ENCODE data around the gene TLX2. TPM values are rescaled to one million over a fixed set of nuclear protein-coding genes. Genes with fewer than 3 reads are reported as not detected.

TLX2 gene
- total RNA-seq, 4 donors from 2014 or later, result not detected

DNA sequence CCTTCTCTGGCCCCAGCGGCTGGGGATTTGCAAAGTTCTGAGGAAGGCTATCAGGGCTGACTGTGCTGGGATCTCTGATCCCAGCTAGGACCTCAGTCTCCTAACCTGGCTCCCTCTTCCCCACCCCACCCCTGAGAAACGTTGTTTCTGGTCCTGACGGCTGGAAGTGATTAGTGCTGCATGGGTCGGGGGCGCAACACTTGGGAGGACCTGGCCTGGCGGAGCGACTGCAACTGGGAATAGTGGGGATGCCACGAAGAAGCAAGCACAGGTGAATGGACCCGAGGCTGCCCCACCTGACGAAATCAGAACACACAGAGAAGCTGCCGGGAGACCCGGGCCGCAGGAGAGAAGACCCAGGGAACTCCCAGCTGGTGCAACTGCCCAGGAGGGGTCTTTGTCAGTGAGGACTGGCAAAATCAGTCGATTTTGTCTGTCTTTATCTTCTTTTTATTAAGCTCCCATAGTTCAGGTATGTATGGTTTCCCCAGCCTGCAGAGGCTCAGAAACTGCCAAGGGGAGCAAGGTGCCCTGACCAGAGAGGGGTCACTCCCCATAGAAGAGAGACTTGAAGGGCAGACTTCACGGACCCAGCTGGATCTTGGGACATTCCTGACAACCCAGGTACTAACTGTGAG, 14.2 kb upstream of the TLX2 start:
- intact Hi-C loops (cut with DNase I; ENCODE audit: low total_unique reads), result no loop called here
- TF ChIP-seq, protein P1, sequence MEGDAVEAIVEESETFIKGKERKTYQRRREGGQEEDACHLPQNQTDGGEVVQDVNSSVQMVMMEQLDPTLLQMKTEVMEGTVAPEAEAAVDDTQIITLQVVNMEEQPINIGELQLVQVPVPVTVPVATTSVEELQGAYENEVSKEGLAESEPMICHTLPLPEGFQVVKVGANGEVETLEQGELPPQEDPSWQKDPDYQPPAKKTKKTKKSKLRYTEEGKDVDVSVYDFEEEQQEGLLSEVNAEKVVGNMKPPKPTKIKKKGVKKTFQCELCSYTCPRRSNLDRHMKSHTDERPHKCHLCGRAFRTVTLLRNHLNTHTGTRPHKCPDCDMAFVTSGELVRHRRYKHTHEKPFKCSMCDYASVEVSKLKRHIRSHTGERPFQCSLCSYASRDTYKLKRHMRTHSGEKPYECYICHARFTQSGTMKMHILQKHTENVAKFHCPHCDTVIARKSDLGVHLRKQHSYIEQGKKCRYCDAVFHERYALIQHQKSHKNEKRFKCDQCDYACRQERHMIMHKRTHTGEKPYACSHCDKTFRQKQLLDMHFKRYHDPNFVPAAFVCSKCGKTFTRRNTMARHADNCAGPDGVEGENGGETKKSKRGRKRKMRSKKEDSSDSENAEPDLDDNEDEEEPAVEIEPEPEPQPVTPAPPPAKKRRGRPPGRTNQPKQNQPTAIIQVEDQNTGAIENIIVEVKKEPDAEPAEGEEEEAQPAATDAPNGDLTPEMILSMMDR (IDR thresholded peaks at IDR 0.05), result no peak
- no peak for TF ChIP-seq POLR2A (IDR thresholded peaks at IDR 0.05)
- DNase-seq (ENCODE audit: low spot score in 2 of 2), result no peak
- no peak overlapping the region for H3K4me3 ChIP-seq (ENCODE audit: low read depth, poor library complexity, severe bottlenecking)
- WGBS, 2 donors, result 72 to 76% methylated on average over 15 of the region's 15 CpGs

DNA sequence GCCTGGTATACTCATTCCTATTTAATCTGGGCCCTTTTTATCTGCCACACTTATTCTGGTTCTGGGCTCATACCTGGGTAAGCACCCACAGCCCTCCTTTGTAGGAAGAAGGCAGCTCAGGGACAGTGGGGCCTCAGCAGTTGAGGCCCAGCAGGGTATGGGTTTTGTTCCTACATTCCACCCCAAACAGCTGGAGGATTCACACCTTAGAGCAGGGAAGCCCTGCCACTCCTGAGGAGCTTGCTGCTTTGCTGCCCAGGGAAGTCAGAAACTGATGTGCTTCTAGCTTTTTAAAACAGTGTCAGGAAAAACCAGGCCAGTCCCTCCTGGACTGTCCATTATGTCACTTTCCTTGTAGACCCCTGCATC, 13.7 kb upstream of the TLX2 start:
- no peak overlapping the region for H3K4me3 ChIP-seq (ENCODE audit: low read depth, poor library complexity, severe bottlenecking)
- intact Hi-C loops (cut with DNase I; ENCODE audit: low total_unique reads), result no loop called here
- TF ChIP-seq POLR2A (IDR thresholded peaks at IDR 0.05), result no peak
- TF ChIP-seq, protein P1 (IDR thresholded peaks at IDR 0.05), result no peak
- no peak for DNase-seq (ENCODE audit: low spot score in 2 of 2)

DNA sequence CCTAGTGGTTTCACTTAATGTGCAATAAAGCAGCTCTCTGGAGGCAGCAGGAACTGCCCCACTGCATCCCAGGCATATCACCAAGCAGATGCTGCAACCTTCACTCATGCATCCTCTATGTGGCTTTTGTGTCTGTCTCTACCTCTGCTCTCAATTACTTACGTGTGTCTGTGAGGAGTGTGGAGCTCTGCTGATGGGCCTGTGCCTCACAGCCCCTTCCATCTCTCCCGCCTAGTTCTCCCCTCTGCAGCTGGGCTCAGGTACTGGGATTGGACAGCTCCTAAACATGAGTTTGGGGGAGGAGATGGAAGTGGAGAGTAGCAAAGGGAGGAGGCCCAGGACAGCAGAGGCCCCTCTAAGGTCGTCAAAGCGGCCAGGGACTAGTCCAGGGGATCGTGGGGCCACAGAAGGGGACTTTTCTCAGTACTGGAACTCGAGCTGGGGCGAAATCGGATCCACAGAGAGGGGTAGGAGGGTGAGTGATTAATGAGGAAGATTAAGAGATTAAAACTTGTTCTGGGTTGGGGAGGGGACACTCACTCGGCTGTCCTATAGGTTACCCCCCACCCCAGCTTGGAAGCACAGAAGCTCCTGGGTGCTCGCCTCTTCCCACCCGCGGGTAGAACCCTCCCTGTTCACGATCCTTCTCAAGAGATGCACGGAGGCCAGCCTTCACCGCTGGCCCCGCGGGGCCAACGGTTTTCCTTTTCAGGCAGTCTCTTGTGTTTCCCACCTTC, 12.7 kb upstream of the TLX2 start:
- TF ChIP-seq POLR2A (IDR thresholded peaks at IDR 0.05), result no peak
- TF ChIP-seq, protein P1 (IDR thresholded peaks at IDR 0.05), result no peak
- intact Hi-C loops (cut with DNase I; ENCODE audit: low total_unique reads), result no loop called here
- 83 to 84% methylated on average over 18 of the region's 18 CpGs for WGBS, 2 donors
- H3K4me3 ChIP-seq (ENCODE audit: low read depth, poor library complexity, severe bottlenecking), result no peak overlapping the region
- DNase-seq (ENCODE audit: low spot score in 2 of 2), result no peak

DNA sequence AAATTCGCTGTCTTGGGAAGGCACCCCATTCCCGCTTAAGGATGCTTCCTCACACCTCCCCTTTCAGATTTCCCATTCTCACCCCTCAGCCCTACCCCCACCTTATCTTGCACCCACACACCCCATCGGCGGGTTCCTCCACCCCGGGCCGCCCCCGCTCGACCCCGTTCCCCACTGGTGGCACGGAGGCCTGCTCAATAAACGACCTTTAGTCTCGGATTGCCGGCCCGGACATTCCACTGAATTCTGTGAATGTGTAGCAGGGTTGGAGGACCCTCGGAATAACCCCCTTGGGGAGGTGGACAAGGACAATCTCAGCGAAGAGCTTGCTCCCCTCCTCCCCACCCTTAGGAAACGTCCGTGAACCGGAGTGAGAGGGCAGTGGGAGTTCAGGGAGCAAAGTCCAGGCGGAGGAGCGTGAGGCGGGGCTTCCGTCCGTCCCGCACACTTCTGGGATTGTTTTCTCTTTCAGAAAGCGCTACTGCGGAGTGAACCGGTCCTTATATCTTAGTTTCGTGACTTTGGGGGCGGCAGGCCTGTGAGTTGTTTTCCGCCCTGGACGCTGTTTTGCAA, 12.0 kb upstream of the TLX2 start:
- intact Hi-C loops (cut with DNase I; ENCODE audit: low total_unique reads), result no loop called here
- DNase-seq (ENCODE audit: low spot score in 2 of 2), result no peak
- TF ChIP-seq, protein P1 (IDR thresholded peaks at IDR 0.05), result no peak
- TF ChIP-seq POLR2A (IDR thresholded peaks at IDR 0.05), result no peak
- WGBS, 2 donors, result 19 to 21% methylated on average over 32 of the region's 32 CpGs
- peak overlapping the region; percentile 40 for H3K4me3 ChIP-seq (ENCODE audit: low read depth, poor library complexity, severe bottlenecking)

DNA sequence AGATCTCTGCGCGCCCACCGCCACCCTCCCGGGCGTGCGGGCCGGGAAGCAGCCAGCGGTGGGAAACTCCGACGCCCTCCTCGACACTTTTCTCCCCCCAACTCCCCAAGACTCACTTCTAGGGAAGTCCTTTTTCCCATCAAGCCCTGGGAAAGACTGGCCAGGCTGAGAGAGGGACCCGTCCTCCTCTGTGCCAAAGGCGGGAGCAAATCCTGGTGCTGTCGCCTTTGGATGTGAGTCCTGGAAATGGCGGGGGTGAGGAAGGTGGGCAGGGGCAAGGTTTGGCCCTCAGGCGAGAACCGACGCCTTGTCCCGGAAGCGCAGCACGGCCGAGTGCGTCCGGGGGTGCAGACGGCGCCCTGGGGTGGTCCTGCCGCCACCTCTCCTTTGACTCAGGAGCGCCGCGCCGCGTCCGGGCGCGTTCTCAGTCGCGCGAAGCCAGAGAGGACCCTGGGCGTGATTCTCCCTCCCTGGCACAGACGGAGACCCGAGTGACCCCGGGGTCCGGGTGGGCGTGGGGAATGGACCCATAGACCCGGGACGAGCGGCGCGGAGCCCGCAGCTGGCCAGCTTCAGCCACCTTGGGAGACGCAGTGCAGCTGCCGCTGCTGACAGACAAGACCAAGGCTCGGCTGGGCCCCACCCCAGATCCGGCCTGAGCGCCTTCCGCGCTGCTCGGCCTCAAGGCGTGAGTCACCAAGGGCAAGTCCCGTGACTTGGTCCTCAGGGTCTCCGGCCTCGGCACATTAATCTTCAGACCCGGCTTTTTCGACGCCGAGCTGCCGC, 11.3 kb upstream of the TLX2 start:
- DNase-seq (ENCODE audit: low spot score in 2 of 2), result peak; percentile 84 to 97
- 4 to 5% methylated on average over 26 of the region's 67 CpGs for WGBS, 2 donors
- peak in 1 of 2 donors; percentile 23 for TF ChIP-seq POLR2A (IDR thresholded peaks at IDR 0.05)
- TF ChIP-seq, protein P1 (IDR thresholded peaks at IDR 0.05), result peak in 1 of 3 donors; percentile 8
- H3K4me3 ChIP-seq (ENCODE audit: low read depth, poor library complexity, severe bottlenecking), result peak overlapping the region; percentile 40
- intact Hi-C loops (cut with DNase I; ENCODE audit: low total_unique reads), result no loop called here

Data from lower leg skin (tissue), 4 donors.